GM23248 (cell line): ENCODE results near the gene NMT1. TPM values are rescaled to one million over a fixed set of nuclear protein-coding genes. Genes with fewer than 3 reads are reported as not detected.

Experiments used
- DNase-seq: peaks from one replicate; pipeline ENCODE4 v3.0.0-alpha.2; 2015
- H2AFZ ChIP-seq: fragments of 200-600 bp; sonication (generic); 2 replicates; pipeline ENCODE4 v1.6.1; 2016; ENCODE audit warnings: antibody characterized with exemption
- H3F3A ChIP-seq: fragments of 200-600 bp; sonication (generic); 2 replicates; pipeline ENCODE4 v1.6.1; 2016; ENCODE audit warnings: mild to moderate bottlenecking, antibody characterized with exemption, mixed run types; ENCODE audit not compliant: insufficient read depth
- H3K27ac ChIP-seq: fragments of 200-600 bp; sonication (generic); 2 replicates; pipeline ENCODE4 v1.5.1; 2016; ENCODE audit warnings: mild to moderate bottlenecking
- H3K27me3 ChIP-seq: fragments of 200-600 bp; sonication (generic); replicated peaks from 2 replicates; pipeline ENCODE4 v1.6.1; 2016; ENCODE audit warnings: mild to moderate bottlenecking; ENCODE audit not compliant: insufficient read depth
- H3K36me3 ChIP-seq: fragments of 200-600 bp; sonication (generic); 2 replicates; pipeline ENCODE4 v1.6.1; 2016; ENCODE audit warnings: low read depth, mild to moderate bottlenecking
- H3K4me1 ChIP-seq: fragments of 200-600 bp; sonication (generic); 2 replicates; pipeline ENCODE4 v1.6.1; 2016; ENCODE audit warnings: mild to moderate bottlenecking; ENCODE audit not compliant: insufficient read depth
- H3K4me2 ChIP-seq: fragments of 200-600 bp; sonication (generic); one replicate; pipeline ENCODE4 v1.6.1; 2016; ENCODE audit warnings: mild to moderate bottlenecking; ENCODE audit not compliant: unreplicated experiment
- H3K4me3 ChIP-seq: fragments of 200-600 bp; sonication (generic); 2 replicates; pipeline ENCODE4 v1.5.1; 2016; ENCODE audit warnings: mild to moderate bottlenecking
- H3K79me2 ChIP-seq: fragments of 200-600 bp; sonication (generic); 2 replicates; pipeline ENCODE4 v1.6.1; 2016; ENCODE audit warnings: mild to moderate bottlenecking; ENCODE audit not compliant: insufficient read depth
- H3K9ac ChIP-seq: fragments of 200-600 bp; sonication (generic); 2 replicates; pipeline ENCODE4 v1.6.1; 2016; ENCODE audit warnings: mild to moderate bottlenecking
- H3K9me2 ChIP-seq: fragments of 200-600 bp; sonication (generic); 2 replicates; pipeline ENCODE4 v1.6.1; 2016; ENCODE audit warnings: mixed run types, mild to moderate bottlenecking, moderate library complexity; ENCODE audit not compliant: insufficient read depth
- H3K9me3 ChIP-seq: fragments of 200-600 bp; sonication (generic); one replicate; pipeline ENCODE4 v1.6.1; 2017; ENCODE audit warnings: low read depth
- H4K20me1 ChIP-seq: fragments of 200-600 bp; sonication (generic); 2 replicates; pipeline ENCODE4 v1.6.0; 2016; ENCODE audit not compliant: insufficient read depth
- EZH2 ChIP-seq: fragments of 200-600 bp; sonication (generic); IDR thresholded peaks from 2 replicates; pipeline ENCODE4 v1.6.1; 2018; ENCODE audit warnings: antibody characterized with exemption, mild to moderate bottlenecking; ENCODE audit not compliant: insufficient read depth, poor library complexity, severe bottlenecking
- EZH2phosphoT487 ChIP-seq: fragments of 200-600 bp; sonication (generic); IDR thresholded peaks from 2 replicates; pipeline ENCODE4 v1.6.1; 2018; ENCODE audit warnings: antibody characterized with exemption, moderate library complexity, mild to moderate bottlenecking, low read depth; ENCODE audit not compliant: insufficient read depth
- WGBS, 2 experiments: methylation state at CpG; one replicate each; pipeline ENCODE4 v1.1.6; 2015 to 2017; ENCODE audit warnings: low lambda C conversion rate in 2 of 2, low coverage in 1 of 2; ENCODE audit errors: missing lambda C conversion rate in 2 of 2; 5-methylcytosine and 5-hydroxymethylcytosine counted together
- in situ Hi-C: fragments of 300-500 bp; cut with MboI; formaldehyde crosslinking; loops from 2 replicates; pipeline ENCODE4 v1.15.0; 2020
- polyA plus RNA-seq: library from polyadenylated mRNA; unstranded; fragments of >200 nt; fragmentation: Nextera tagmentation; extraction: Ambion mirVana; gene quantifications from 2 replicates; pipeline ENCODE4 v1.2.1, GENCODE V29; 2016
- total RNA-seq: library from RNA; depleted of rRNA; stranded (reverse); fragments of >200 nt; shearing (Covaris generic); gene quantifications from 2 replicates; pipeline ENCODE4 v1.2.3, GENCODE V29; 2014

Gene NMT1
- total and polyA plus RNA-seq, 2 experiments from 2014 or later = 61.8 to 95.7 TPM

DNA sequence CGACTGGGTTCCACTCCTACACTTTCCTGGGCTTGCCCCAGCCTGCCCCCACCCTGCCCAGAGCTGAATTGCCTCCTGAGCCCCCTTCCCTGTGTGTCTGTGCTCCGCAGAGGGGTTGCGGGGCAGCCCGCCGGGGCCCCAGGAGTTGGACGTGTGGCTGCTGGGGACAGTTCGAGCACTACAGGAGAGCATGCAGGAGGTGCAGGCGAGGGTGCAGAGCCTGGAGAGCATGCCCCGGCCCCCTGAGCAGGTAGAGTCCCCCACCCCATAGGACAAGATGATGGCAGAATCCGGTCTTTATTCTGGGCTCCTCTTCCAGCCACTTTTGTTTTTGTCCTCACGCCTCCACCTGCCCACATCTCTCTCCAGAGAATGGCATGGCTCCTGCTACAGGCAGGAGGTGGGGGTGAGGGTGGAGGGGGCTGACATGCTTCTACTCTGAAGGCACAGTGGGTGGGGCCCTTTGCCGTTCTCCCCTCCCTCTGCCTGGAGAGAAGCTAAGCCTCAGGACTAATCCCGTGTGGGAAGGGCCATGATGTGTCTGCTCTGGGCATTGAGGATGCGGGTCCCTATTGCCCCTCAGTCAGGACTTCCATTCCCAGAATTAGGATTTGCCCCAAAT is 77.9 kb downstream of the NMT1 start:
- in situ Hi-C loops = loop anchor here (5.0 kb wide), 1 partner anchor 58 kb away; no protein-coding TSS in a partner anchor
- 81 to 86% methylated on average over 11 to 14 of the region's 14 CpGs for WGBS, 2 experiments
- no peaks in the 10 kb centered on the region for H3K9me3 ChIP-seq

DNA sequence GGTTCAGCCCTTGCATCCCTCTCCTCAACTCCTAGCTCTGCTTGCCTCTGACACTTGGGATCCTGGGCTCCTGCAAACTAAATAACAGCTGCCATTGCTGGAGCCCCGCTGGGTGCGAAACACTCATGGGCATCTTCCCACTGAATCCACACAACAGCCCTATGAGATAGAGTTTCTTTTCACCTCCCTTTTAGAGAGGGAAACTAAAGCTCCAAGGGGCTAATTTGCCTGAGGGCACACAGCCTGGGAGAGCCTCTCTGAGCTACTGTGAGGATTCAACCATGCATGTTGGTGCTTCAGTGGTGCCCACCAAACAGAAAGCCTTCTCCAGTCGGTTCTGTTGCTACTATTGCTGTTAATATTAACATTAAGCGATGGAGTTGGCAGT is 78.4 kb downstream of the NMT1 start:
- no peaks in the 10 kb centered on the region for H3K9me2 ChIP-seq
- no peak overlapping the region for H3K9ac ChIP-seq
- H2AFZ ChIP-seq = no peak overlapping the region
- no peak overlapping the region for H3K4me2 ChIP-seq
- no peaks in the 10 kb centered on the region for H3K79me2 ChIP-seq
- H3K27ac ChIP-seq = no peak overlapping the region
- H3K4me3 ChIP-seq = no peak overlapping the region
- H4K20me1 ChIP-seq = no peaks in the 10 kb centered on the region
- TF ChIP-seq EZH2phosphoT487 (no peak), EZH2 (no peak)
- peaks cover 5% of the 10 kb centered on the region; the same call in 1 of the 2 replicates for H3K4me1 ChIP-seq
- 85 to 87% methylated on average over 4 of the region's 4 CpGs for WGBS, 2 experiments
- no peak for DNase-seq
- H3K27me3 ChIP-seq = no peaks in the 10 kb centered on the region
- H3F3A ChIP-seq = peaks cover 7% of the 10 kb centered on the region; the same call in 1 of the 2 replicates
- in situ Hi-C loops = loop anchor here (5.0 kb wide), 1 partner anchor 58 kb away; no protein-coding TSS in a partner anchor
- H3K36me3 ChIP-seq = no peaks in the 10 kb centered on the region
- H3K9me3 ChIP-seq = no peaks in the 10 kb centered on the region

More for the DNA sequence above, 77.9 kb downstream of the NMT1 start:
- Histone ChIP-seq H4K20me1 (no peaks in the 10 kb centered on the region), H3K4me2 (no peak overlapping the region), H3K79me2 (no peaks in the 10 kb centered on the region), H3F3A (peaks cover 7% of the 10 kb centered on the region; the same call in 1 of the 2 replicates), H3K9ac (no peak overlapping the region), H3K4me3 (no peak overlapping the region), H3K36me3 (no peaks in the 10 kb centered on the region), H3K4me1 (peaks cover 5% of the 10 kb centered on the region; the same call in 1 of the 2 replicates), H3K9me2 (no peaks in the 10 kb centered on the region), H3K27ac (no peak overlapping the region), H3K27me3 (no peaks in the 10 kb centered on the region), H2AFZ (no peak overlapping the region)
- DNase-seq = no peak
- TF ChIP-seq EZH2 (no peak), EZH2phosphoT487 (no peak)

DNA sequence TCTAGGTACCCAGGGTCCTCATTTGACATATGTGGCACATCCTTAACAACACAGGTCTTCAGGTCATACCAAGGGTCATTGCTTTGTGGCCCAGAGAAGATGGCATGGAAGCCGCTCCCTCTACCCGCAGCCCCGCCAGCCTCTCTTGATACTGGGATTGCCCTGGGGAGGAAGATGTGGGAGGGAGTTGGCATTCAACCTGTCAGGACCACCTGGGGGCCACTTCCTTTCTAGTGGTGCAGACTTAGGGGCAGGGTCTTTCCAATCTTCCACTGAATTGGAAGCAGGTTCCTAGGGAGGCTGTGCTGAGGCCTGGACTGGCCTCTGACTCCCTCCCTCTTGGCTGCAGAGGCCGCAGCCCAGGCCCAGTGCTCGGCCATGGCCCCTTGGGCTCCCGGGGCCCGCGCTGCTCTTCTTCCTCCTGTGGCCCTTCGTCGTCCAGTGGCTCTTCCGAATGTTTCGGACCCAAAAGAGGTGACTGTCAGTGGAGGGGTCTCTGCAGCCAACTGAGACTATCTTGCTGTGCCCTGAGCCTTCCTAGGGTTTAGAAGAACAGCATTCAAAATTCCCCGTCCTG is 82.1 kb downstream of the NMT1 start:
- H3K36me3 ChIP-seq = no peaks in the 10 kb centered on the region
- in situ Hi-C loops = no loop called here
- H3F3A ChIP-seq = peaks cover 15% of the 10 kb centered on the region
- peak overlapping the region; percentile 68 for H3K4me2 ChIP-seq
- 58 to 65% methylated on average over 12 to 13 of the region's 13 CpGs for WGBS, 2 experiments
- H3K79me2 ChIP-seq = no peaks in the 10 kb centered on the region
- peak; percentile 3 for DNase-seq
- no peaks in the 10 kb centered on the region for H3K9me2 ChIP-seq
- H3K9ac ChIP-seq = peak overlapping the region; percentile 81
- peak overlapping the region; percentile 70; the same call in 1 of the 2 replicates for H3K4me3 ChIP-seq
- no peaks in the 10 kb centered on the region for H3K27me3 ChIP-seq
- H3K4me1 ChIP-seq = peaks cover 13% of the 10 kb centered on the region; the same call in 1 of the 2 replicates
- H4K20me1 ChIP-seq = no peaks in the 10 kb centered on the region
- peak overlapping the region; percentile 75 for H2AFZ ChIP-seq
- no peaks in the 10 kb centered on the region for H3K9me3 ChIP-seq
- TF ChIP-seq EZH2phosphoT487 (no peak), EZH2 (no peak)
- H3K27ac ChIP-seq = peak overlapping the region; percentile 81

DNA sequence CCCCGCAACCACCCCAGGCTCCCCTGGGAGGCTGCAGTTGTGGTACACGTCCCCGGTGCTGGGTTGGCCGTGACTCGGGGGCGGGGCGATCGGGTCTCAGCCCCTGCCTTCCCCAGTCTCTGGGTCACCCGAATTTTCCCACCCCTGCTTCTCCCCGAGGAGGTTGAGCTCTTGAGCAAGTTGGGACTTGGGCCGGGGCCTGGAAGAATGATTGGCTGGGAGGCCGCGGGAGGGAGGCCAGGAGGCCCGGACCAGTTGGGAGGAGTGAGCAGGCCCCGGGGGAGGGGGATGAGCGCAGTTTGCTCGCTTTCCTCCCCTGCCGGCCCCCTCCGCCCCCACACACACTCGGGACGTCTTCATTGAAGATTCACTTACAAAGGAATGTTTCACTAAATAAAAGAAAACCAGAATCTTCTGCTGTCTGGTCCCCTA is 82.7 kb downstream of the NMT1 start:
- 3% methylated on average over 21 of the region's 21 CpGs for WGBS, 2 experiments
- no peaks in the 10 kb centered on the region for H3K36me3 ChIP-seq
- H3K27me3 ChIP-seq = no peaks in the 10 kb centered on the region
- H3K9ac ChIP-seq = peak overlapping the region; percentile 81
- H3F3A ChIP-seq = peaks cover 17% of the 10 kb centered on the region
- TF ChIP-seq EZH2 = no peak
- no peak for TF ChIP-seq EZH2phosphoT487
- H3K4me3 ChIP-seq = peak overlapping the region; percentile 70
- peaks cover 13% of the 10 kb centered on the region; the same call in 1 of the 2 replicates for H3K4me1 ChIP-seq
- no peaks in the 10 kb centered on the region for H3K9me2 ChIP-seq
- H3K9me3 ChIP-seq = no peaks in the 10 kb centered on the region
- H3K79me2 ChIP-seq = peaks cover 2% of the 10 kb centered on the region; the same call in 1 of the 2 replicates
- H3K4me2 ChIP-seq = peak overlapping the region; percentile 68
- peak overlapping the region; percentile 75 for H2AFZ ChIP-seq
- in situ Hi-C loops = no loop called here
- H4K20me1 ChIP-seq = no peaks in the 10 kb centered on the region
- H3K27ac ChIP-seq = peak overlapping the region; percentile 81
- DNase-seq = peak; percentile 92
